LNCaP clone FGC (cell line): ENCODE measurements around the gene SAMD4B.

Source experiments
- DNase-seq: peaks from one replicate; pipeline ENCODE4 v3.0.0-alpha.2; 2011; ENCODE audit warnings: low read depth
- H3K4me3 ChIP-seq: 2 replicates; pipeline ENCODE4 v1.5.1; 2011; ENCODE audit warnings: mild to moderate bottlenecking, low read depth, low read length, control low read depth
- TF ChIP-seq, protein P1 (sequence below): IDR thresholded peaks from 2 replicates; pipeline ENCODE4 v1.5.1; 2012; ENCODE audit warnings: mild to moderate bottlenecking; ENCODE audit not compliant: control insufficient read depth, insufficient read depth; ENCODE audit errors: extremely low read depth

SAMD4B gene

DNA sequence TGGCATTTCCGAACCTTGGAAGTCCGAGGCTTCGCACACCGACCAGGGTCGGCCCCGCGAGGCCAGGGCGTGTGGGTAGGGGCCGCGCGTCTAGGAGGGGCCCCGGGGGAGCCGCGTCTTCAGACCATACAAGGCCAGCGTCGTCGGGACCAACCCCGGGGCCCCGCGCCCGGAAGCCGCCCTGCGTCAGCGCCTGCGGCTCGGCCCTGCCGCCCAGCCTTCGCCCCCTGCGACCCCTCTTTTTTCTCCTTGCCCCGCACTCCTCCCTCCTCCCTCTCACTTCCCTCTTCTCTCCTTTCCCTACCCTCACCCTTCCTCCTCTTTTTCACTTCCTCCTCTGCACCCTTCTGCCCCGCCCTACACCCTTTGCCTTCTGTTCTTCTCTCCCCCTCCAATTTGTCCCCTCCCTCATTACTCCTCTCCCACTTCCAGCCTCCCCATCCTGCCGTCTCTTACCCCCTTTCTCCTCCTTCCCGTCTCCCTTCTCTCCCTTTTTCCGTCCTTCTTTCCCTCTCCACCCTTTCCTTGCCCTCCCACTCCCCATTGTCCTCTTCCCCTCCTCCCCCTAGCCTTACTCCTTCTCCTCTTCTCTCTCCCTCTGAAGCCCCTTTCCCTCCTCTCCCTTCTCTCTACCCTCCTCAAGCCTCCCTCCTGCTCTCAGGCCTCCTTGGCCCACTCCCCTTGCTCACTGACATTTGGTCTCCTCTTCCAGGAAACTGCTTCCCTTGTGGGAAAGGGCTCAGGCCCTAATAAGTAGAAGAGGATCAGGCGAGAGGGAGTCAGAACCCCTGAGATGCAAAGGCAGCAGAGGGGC is 68.0 kb downstream of the SAMD4B start:
- peak overlapping the region; percentile 98 for H3K4me3 ChIP-seq
- DNase-seq, result no peak
- TF ChIP-seq, protein P1, sequence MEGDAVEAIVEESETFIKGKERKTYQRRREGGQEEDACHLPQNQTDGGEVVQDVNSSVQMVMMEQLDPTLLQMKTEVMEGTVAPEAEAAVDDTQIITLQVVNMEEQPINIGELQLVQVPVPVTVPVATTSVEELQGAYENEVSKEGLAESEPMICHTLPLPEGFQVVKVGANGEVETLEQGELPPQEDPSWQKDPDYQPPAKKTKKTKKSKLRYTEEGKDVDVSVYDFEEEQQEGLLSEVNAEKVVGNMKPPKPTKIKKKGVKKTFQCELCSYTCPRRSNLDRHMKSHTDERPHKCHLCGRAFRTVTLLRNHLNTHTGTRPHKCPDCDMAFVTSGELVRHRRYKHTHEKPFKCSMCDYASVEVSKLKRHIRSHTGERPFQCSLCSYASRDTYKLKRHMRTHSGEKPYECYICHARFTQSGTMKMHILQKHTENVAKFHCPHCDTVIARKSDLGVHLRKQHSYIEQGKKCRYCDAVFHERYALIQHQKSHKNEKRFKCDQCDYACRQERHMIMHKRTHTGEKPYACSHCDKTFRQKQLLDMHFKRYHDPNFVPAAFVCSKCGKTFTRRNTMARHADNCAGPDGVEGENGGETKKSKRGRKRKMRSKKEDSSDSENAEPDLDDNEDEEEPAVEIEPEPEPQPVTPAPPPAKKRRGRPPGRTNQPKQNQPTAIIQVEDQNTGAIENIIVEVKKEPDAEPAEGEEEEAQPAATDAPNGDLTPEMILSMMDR, result no peak

DNA sequence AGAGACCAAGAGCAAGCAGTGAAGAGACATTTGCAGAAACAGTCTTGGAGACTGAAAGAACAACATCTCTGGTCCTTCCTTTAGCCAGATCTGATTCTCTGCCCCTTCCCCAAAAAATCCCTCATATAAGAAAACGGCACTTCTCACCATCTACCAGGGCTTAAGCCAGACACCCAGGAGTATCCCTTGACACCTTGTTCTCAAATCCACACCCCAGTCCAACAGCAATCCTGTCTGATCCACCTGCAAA is 68.5 kb downstream of the SAMD4B start:
- TF ChIP-seq, protein P1, result no peak
- no peak for DNase-seq
- H3K4me3 ChIP-seq, result no peak overlapping the region

DNA sequence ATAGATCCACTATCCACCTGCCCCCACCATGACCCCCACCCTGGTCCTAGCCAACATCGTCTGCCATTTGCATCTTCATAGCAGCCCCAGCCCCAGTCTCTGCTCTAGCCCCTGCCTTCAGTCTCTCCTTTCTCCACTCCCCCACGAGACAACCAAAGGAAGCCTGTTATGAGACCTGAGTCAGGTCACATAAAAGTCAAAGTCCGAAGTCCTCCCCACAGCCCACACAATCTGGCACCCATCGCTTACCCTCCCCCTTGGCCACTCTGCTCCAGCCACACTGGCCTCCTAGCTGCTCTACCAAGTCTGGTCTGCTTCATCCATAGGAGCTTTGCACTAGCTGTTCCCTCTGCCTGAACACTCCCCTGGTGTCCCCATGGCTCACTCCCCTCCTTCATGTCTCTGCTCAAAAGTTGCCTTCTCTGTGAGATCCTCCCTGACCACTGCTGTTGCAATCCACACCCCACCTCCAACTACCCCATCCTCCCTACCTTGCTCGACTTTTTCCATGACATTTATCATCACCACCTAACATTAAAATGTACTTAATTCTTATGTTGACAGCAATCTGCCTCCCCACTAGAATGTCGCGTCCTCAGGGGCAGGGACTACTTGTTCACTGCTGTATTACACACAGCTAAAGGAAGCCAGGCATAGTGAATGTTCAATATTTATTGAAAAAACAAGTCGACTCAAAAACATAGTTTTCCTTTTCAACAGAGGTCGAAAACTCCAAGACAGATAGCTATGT is 69.0 kb downstream of the SAMD4B start:
- TF ChIP-seq, protein P1, result no peak
- peak overlapping the region; percentile 82 for H3K4me3 ChIP-seq
- DNase-seq, result no peak

DNA sequence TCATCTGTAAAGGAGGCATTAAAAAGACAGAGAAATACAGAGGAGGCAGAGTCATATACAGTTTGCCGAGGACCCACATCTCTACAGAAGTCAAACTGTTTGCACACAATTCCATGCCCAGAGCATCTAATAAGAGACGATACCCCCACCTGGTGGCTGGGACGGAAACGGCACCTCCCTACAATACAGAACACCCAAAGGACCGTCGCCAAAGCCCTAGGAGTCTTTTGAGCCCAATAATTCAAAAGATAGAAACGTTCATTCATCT is 69.5 kb downstream of the SAMD4B start:
- TF ChIP-seq, protein P1, result peak; percentile 78
- peak; percentile 69 for DNase-seq
- peak overlapping the region; percentile 82 for H3K4me3 ChIP-seq

DNA sequence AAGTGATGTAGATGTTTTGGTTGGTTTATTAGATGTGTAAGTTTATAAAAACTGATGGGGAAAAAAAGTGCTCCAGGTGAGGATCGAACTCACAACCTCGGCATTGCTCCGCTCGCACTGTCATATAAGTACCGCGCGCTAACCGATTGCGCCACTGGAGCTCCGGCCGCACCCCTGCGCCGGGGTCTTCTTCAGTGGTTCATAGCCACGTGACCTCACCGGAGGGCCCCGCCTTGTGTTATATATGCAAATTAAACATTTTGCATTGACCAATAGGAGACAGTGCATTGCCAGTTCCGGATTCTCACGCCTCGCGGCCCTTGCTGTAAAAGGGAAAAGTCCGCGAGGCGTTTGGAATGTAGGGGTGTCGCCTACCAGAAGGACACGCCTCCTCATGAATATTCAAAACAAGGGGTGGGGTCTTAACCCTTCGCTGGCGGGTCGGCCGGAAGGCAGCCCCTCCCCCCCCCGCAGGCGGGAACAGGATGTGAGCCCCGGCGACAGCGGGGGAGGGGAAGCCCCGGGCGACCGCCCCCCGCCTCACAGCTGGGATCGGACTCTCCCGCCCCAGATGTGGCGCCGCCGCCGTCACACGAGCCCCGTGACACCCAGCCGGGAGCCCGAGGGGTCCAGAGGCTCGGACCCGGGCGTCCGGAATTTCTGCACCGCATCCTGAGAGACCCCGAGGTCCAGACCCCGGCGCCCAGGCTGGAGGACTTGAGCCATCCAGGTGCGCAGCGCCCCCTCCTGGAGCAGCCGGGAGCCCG is 70.1 kb downstream of the SAMD4B start, which contains the start of gene PLEKHG2:
TSS of gene PLEKHG2 (plus strand) at position 570 of the 767 bp plus-strand sequence. CDS start 1,418 bp downstream, outside the sequence.
- peak within 1 kb of the TSS; percentile 82 for H3K4me3 ChIP-seq
- DNase-seq, result peak; percentile 98
- TF ChIP-seq, protein P1, result peak; percentile 72

DNA sequence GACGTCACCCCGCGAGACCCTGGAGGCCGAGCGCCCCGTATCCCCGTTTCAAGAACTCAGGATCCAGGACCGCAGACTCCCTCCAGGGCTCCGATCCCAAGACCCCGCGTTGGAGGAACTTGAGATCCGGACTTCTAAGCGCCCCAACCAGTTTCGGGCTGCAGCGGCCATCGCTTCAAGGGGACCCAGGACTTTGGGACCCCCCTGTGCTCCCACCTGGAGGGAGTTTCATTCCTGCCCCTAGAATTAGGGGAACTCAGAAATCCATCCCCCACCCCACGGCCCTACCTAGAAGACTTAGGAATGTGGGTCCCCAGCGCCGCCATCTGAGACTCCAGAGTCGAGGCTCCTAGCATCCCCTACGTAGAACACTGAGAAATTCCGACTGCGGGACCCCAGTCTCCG is 70.6 kb downstream of the SAMD4B start:
- TF ChIP-seq, protein P1, result no peak
- H3K4me3 ChIP-seq, result peak overlapping the region; percentile 82
- no peak for DNase-seq
